ENCODE measurements around the gene TRPC4AP.
A peak's percentile ranks its signal among the peaks of the same experiment; 100 is the strongest.

TRPC4AP gene

DNA sequence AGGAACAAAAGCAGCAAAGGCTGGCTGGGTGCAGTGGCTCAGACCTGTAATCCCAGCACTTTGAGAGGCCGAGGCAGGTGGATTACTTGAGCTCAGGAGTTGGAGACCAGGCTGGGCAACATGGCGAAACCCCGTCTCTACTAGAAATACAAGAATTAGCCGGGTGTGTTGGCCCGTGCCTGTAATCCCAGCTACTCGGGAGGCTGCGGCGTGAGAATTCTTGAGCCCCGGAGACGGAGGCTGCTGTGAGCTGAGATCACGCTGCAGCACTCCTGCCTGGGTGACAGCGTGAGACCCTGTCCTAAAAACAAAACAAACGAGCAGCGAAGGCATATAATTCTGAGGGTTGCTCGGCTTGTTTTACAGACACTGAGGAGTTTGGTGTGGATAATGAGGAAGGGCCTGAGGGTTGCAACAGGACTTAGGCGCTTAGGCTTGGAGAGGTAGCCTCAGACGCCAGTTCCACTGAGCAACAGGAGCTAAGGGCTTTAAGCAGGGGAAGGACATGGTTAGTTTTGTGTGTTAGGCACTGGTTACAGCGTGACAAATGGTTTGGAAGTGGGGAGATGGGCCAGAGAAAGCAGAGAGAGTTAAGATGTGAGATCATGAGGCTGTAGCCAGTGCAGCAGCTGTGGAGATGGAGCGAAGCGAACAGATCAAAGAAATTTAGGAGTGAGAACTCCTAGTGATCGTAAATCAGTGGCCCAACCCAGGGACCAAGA is 135.7 kb downstream of the TRPC4AP start:
- DNase-seq: no peak

DNA sequence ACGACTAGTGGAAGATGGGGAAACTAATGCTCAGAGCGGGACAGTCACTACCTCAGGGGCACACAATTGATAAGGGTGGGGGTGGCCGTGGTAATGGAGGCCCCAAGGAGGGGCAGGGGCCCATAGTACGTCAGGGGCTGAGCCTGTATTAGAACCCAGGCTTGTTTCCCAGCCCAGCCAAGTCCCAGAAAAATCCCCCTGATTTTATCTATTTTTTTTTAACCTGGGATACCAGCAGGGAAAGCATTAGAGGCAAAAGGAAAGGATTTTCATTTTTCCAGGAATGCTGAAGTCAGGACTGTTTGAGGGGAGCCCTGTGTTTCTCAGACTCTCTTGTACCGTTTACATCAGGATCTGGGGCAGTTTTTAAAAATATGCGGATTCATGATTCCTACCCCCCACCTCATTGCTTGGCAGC is 136.6 kb downstream of the TRPC4AP start:
- DNase-seq: no peak

DNA sequence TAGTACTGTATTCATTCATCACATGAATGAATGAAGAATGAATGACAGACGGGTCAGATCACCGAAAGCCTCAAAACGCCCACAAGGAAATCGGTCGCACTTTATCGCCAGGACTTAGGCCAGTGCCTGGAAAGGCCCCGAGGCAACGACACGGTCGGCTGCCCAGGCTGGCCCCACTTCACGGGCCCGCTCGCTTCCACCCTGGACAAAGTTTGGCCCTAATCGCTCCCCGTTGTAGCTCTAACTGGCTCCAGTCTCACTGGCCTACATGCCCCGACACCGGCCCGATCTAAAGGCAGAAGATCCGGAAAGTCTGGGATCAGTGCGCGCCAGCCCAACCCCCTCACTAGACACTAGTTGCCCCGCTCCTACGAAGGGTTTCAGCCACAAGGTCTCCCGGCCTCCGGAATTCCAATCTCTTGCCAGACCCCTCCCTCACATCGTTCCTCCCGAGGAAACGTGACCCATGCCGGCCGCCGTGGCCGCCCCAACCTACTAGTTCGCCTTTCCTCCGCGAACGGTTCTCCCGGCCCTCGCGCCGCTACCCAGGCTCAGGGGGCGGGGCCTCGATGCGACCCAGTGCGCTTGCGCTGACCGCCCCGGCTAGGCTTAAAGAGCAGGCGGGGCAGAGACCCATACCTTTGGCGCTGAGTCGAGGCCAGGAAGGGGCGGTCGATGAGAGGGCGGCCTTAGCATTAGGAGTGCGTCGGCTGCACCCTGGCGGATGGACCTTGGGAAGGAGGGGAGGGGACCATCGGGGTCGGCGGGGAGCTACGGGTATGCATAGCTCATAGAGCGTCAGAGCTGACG is 137.2 kb downstream of the TRPC4AP start, which contains the start of the genes GSS and MYH7B:
Gene GSS (minus strand): TSS at position 576 of the 810 bp plus-strand sequence. CDS start 3,954 bp downstream, outside the sequence.
Gene MYH7B (plus strand): TSS at position 638 of the 810 bp plus-strand sequence. CDS start 22,138 bp downstream, outside the sequence.
- DNase-seq: peak; percentile 98

DNA sequence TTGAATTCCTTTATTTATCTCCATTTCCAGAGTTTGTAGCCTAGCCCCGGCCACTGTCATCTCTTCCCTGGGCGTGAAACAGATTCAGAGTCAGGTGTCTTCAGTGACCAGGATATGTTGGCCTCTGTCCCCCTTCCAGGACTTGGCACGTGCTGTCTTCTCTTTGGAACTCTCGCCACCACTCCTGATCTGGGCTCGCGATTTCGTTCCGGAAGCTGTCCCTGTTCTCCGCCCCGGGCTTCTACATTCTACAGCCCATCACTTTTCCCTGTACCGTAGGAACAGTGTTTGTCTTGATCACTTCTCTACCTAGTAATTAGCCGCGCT is 137.7 kb downstream of the TRPC4AP start:
- DNase-seq: no peak

DNA sequence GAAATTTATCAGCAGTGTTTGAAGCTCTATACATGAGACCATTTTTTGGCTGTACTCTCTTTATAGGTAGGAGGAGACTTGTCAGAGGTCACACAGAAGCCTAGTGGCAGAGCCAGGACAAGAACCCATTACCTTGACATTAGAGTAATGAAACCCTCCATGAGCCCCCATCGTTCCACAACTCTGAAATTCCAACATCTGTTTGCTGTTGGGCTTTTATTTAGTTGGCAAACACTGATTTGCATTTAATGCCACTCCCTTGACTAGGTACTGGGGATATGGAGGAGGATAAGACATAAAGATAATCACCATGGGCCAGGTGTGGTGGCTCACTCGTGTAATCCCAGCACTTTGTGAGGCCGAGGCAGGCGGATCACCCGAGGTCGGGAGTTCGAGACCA is 138.6 kb downstream of the TRPC4AP start:
- DNase-seq: no peak

DNA sequence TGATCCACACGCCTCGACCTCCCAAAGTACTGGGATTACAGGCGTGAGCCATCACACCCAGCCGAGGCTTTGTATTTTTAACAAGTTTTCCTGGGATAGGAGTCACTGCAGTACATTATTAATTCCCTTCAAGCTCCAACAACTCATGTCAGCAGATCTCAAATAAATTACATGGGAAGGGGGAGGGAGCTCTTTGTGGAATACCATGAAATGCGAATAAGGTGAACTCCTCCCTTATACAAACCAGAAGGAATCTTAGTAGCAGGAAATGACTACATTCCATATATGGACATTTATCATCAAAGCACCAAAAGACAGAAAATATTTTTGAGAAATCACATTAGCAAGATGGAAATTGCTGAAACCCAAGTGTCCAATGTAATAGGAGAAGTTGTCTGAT is 139.9 kb downstream of the TRPC4AP start:
- no peak for DNase-seq

Measured in activated T-cell treated with anti-CD3 and anti-CD28 coated beads for 4 hours (primary cell).